ENCODE measurements around the gene PYGO2.

Gene PYGO2

GRCh38 chr1:154959426-154959780 lies 2.2 kb downstream of the PYGO2 start:
- DNase-seq = no peak

GRCh38 chr1:154958681-154959425 lies 2.7 kb downstream of the PYGO2 start:
- no peak for DNase-seq

GRCh38 chr1:154958036-154958435 lies 3.5 kb downstream of the PYGO2 start:
- DNase-seq = no peak

GRCh38 chr1:154957091-154957657 lies 4.4 kb downstream of the PYGO2 start:
- DNase-seq = no peak

- DNase-seq = no peak
Observed at GRCh38 chr1:154956544-154956941, 5.0 kb downstream of the PYGO2 start.

GRCh38 chr1:154955718-154956543 lies 5.7 kb downstream of the PYGO2 start, which contains the start of gene PBXIP1:
Gene PBXIP1 (minus strand): TSS chr1:154956099. CDS start chr1:154953721, 2,378 bp downstream.
- peak; percentile 28 to 68 for DNase-seq

- DNase-seq = peak; percentile 83 to 95
Observed at GRCh38 chr1:154955039-154955717, 6.4 kb downstream of the PYGO2 start.

- no peak for DNase-seq
Observed at GRCh38 chr1:154954541-154954940, 7.0 kb downstream of the PYGO2 start.

- DNase-seq = no peak
Observed at GRCh38 chr1:154953611-154954038, 8.0 kb downstream of the PYGO2 start.

GRCh38 chr1:154952664-154953063 lies 8.9 kb downstream of the PYGO2 start:
- DNase-seq = no peak

- no peak for DNase-seq
Observed at GRCh38 chr1:154951901-154952657, 9.5 kb downstream of the PYGO2 start.

GRCh38 chr1:154948079-154948478 lies 13.5 kb downstream of the PYGO2 start:
- no peak for DNase-seq

- DNase-seq = no peak
Observed at GRCh38 chr1:154945962-154946850, 15.4 kb downstream of the PYGO2 start.

- no peak for DNase-seq
Observed at GRCh38 chr1:154945160-154945961, 16.2 kb downstream of the PYGO2 start.

GRCh38 chr1:154944401-154945159 lies 17.0 kb downstream of the PYGO2 start:
- DNase-seq = no peak

GRCh38 chr1:154943649-154944400 lies 17.8 kb downstream of the PYGO2 start:
- DNase-seq = no peak

- no peak for DNase-seq
Observed at GRCh38 chr1:154941333-154942013, 20.1 kb downstream of the PYGO2 start.

- no peak for DNase-seq
Observed at GRCh38 chr1:154940651-154941194, 20.9 kb downstream of the PYGO2 start.

Measured in cerebellar nuclear complex (tissue), 1 donor.